CD14-positive monocyte (primary cell): ENCODE measurements around the gene EPB41L4B. TPM values are rescaled to one million over a fixed set of nuclear protein-coding genes. Genes with fewer than 3 reads are reported as not detected.
A peak's percentile ranks its signal among the peaks of the same experiment; 100 is the strongest.

Experiments
- DNase-seq, 3 donors: peaks; one replicate each; pipeline ENCODE4 v3.0.0-alpha.2; 2011 to 2022
- H2AFZ ChIP-seq: 2 replicates; pipeline ENCODE4 v1.6.0; 2012; ENCODE audit warnings: mild to moderate bottlenecking, low read depth, low read length, inconsistent platforms; ENCODE audit not compliant: insufficient read depth, poor library complexity, severe bottlenecking
- H3K27ac ChIP-seq, 2 donors: 1 replicate in 1 of 2; 2 replicates in 1 of 2; pipeline ENCODE4 v1.5.1; 2012 to 2013; ENCODE audit warnings: low read length in 2 of 2, control low read depth in 1 of 2, inconsistent platforms in 1 of 2, low read depth in 1 of 2, mild to moderate bottlenecking in 1 of 2
- H3K27me3 ChIP-seq, 2 donors: one replicate each; pipeline versions ENCODE4 v1.6.0 to v1.6.1; 2011 to 2013; ENCODE audit warnings: low read length in 2 of 2; ENCODE audit not compliant: control insufficient read depth in 2 of 2, insufficient read depth in 2 of 2
- H3K36me3 ChIP-seq, 2 donors: replicated peaks in 1 of 2; 1 replicate in 1 of 2; 2 replicates in 1 of 2; pipeline versions ENCODE4 v1.5.1 to v1.6.1; 2012 to 2013; ENCODE audit warnings: low read length in 2 of 2, control low read depth in 1 of 2, inconsistent platforms in 1 of 2, mild to moderate bottlenecking in 1 of 2; ENCODE audit not compliant: insufficient read depth in 2 of 2, control insufficient read depth in 1 of 2
- H3K4me1 ChIP-seq, 2 donors: 1 replicate in 1 of 2; 2 replicates in 1 of 2; pipeline versions ENCODE4 v1.5.1 to v1.6.1; 2012 to 2013; ENCODE audit warnings: low read length in 2 of 2, control low read depth in 1 of 2, inconsistent platforms in 1 of 2, mild to moderate bottlenecking in 1 of 2, moderate library complexity in 1 of 2; ENCODE audit not compliant: insufficient read depth in 2 of 2, control insufficient read depth in 1 of 2
- H3K4me2 ChIP-seq: replicated peaks from 2 replicates; pipeline ENCODE3; 2012; ENCODE audit warnings: low read length, moderate library complexity, mild to moderate bottlenecking; ENCODE audit not compliant: poor library complexity, severe bottlenecking; ENCODE audit errors: extremely low read depth
- H3K4me3 ChIP-seq, 3 experiments: fragments of 200-600 bp in 1 of 3; sonication (generic) in 1 of 3; replicated peaks in 1 of 3; 1 replicate in 2 of 3; 2 replicates in 1 of 3; pipeline ENCODE4 v1.5.1; 2011 to 2013; ENCODE audit warnings: low read length in 3 of 3, mild to moderate bottlenecking in 3 of 3, control low read depth in 2 of 3, low read depth in 2 of 3, inconsistent platforms in 1 of 3, moderate library complexity in 1 of 3
- H3K79me2 ChIP-seq: 2 replicates; pipeline ENCODE4 v1.6.0; 2012; ENCODE audit warnings: mild to moderate bottlenecking, control low read depth, inconsistent platforms, low read length, moderate library complexity; ENCODE audit not compliant: insufficient read depth
- H3K9ac ChIP-seq: 2 replicates; pipeline ENCODE4 v1.6.0; 2017; ENCODE audit warnings: low read length, mild to moderate bottlenecking; ENCODE audit not compliant: insufficient read depth, poor library complexity, severe bottlenecking
- H3K9me3 ChIP-seq, 2 donors: replicated peaks in 1 of 2; 1 replicate in 1 of 2; 2 replicates in 1 of 2; pipeline versions ENCODE4 v1.5.1 to v1.6.1; 2012 to 2013; ENCODE audit warnings: low read length in 2 of 2, control low read depth in 1 of 2; ENCODE audit not compliant: control insufficient read depth in 1 of 2, insufficient read depth in 1 of 2
- H4K20me1 ChIP-seq: 2 replicates; pipeline ENCODE4 v1.6.0; 2012; ENCODE audit warnings: mild to moderate bottlenecking, low read length, control low read depth, moderate library complexity; ENCODE audit not compliant: insufficient read depth
- H3K27ac Mint-ChIP-seq, 7 donors: one replicate each; pipeline ENCODE4 v1.8.0; 2020; ENCODE audit warnings: mild to moderate bottlenecking in 7 of 7, mixed read lengths in 7 of 7, moderate library complexity in 6 of 7, inconsistent platforms in 2 of 7
- H3K27me3 Mint-ChIP-seq, 3 donors: one replicate each; pipeline ENCODE4 v1.8.0; 2021 to 2022; ENCODE audit warnings: low read depth in 3 of 3, mild to moderate bottlenecking in 3 of 3, mixed read lengths in 3 of 3, moderate library complexity in 3 of 3, inconsistent platforms in 1 of 3
- H3K36me3 Mint-ChIP-seq, 2 donors: one replicate each; pipeline ENCODE4 v1.8.0; 2020; ENCODE audit warnings: mixed read lengths in 2 of 2, inconsistent platforms in 1 of 2, mild to moderate bottlenecking in 1 of 2
- H3K4me1 Mint-ChIP-seq: one replicate; pipeline ENCODE4 v1.8.0; 2020; ENCODE audit warnings: mild to moderate bottlenecking, mixed read lengths
- H3K4me3 Mint-ChIP-seq, 2 donors: one replicate each; pipeline ENCODE4 v1.8.0; 2020; ENCODE audit warnings: mild to moderate bottlenecking in 2 of 2, mixed read lengths in 2 of 2, moderate library complexity in 1 of 2
- H3K9me3 Mint-ChIP-seq, 7 donors: one replicate each; pipeline ENCODE4 v1.8.0; 2020 to 2022; ENCODE audit warnings: mixed read lengths in 7 of 7, mild to moderate bottlenecking in 6 of 7, moderate library complexity in 6 of 7, inconsistent platforms in 2 of 7
- WGBS: methylation state at CpG from one replicate; pipeline ENCODE4 v1.1.5; 2013; ENCODE audit warnings: missing lambda C conversion rate; ENCODE audit not compliant: insufficient coverage; 5-methylcytosine and 5-hydroxymethylcytosine counted together
- intact Hi-C, 2 donors: fragments of 100-400 bp; cut with micrococcal nuclease; formaldehyde crosslinking; loops; one replicate each; pipeline versions ENCODE4 v1.15.0 to v1.15.1; 2023
- polyA plus RNA-seq, 3 donors: library from polyadenylated mRNA; depleted of rRNA in 1 of 3; unstranded in 2 of 3; stranded (reverse) in 1 of 3; fragments of 300-500 nt in 2 of 3; fragments of >200 nt in 1 of 3; fragmentation: Illumina TruSeq in 2 of 3; gene quantifications; 1 replicate in 2 of 3; 2 replicates in 1 of 3; pipeline ENCODE4 v1.2.3, GENCODE V29; 2012 to 2021
- TF ChIP-seq, protein P1 (sequence below): fragments of 200-600 bp; IDR thresholded peaks from one replicate; pipeline ENCODE4 v1.8.0; 2022; ENCODE audit warnings: antibody characterized with exemption, mild to moderate bottlenecking

Gene EPB41L4B
- polyA plus RNA-seq, 3 donors: not detected

DNA sequence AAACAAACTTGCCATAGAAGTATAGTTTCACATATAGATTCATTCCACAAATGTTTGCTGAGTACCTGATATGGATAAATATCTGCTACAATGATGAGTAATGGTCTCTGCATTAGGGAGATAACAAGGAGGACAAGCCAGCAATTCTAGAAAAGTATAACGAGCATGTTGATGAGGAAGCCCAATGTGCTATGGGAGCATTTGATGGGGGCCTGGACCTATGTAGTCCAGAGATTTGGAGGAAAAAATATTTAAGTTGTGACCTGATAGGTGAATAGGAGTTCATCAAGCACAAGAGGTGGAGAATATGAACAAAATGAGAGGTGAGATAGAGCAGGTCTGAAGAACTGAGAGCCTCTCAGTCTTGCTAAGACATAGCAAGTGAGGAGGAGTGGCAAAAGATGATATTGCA lies 186.7 kb downstream of the EPB41L4B start:
- H4K20me1 ChIP-seq: no peaks in the 10 kb centered on the region
- intact Hi-C loops: no loop called here
- WGBS: 100% methylated on average over 1 of the region's 1 CpG
- H3K27ac Mint-ChIP-seq: peak overlapping the region in 1 of 7 donors; percentile 73
- H3K27me3 Mint-ChIP-seq: peaks cover 0 to 8% (median 5%) of the 10 kb centered on the region in 3 donors
- H3K4me3 ChIP-seq: no peak overlapping the region
- H3K4me1 ChIP-seq: no peaks in the 10 kb centered on the region
- H3K36me3 Mint-ChIP-seq: no peaks in the 10 kb centered on the region
- H3K27ac ChIP-seq: no peak overlapping the region
- no peaks in the 10 kb centered on the region for H3K9me3 Mint-ChIP-seq
- TF ChIP-seq, protein P1, sequence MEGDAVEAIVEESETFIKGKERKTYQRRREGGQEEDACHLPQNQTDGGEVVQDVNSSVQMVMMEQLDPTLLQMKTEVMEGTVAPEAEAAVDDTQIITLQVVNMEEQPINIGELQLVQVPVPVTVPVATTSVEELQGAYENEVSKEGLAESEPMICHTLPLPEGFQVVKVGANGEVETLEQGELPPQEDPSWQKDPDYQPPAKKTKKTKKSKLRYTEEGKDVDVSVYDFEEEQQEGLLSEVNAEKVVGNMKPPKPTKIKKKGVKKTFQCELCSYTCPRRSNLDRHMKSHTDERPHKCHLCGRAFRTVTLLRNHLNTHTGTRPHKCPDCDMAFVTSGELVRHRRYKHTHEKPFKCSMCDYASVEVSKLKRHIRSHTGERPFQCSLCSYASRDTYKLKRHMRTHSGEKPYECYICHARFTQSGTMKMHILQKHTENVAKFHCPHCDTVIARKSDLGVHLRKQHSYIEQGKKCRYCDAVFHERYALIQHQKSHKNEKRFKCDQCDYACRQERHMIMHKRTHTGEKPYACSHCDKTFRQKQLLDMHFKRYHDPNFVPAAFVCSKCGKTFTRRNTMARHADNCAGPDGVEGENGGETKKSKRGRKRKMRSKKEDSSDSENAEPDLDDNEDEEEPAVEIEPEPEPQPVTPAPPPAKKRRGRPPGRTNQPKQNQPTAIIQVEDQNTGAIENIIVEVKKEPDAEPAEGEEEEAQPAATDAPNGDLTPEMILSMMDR: no peak
- DNase-seq: no peak
- no peaks in the 10 kb centered on the region for H3K27me3 ChIP-seq
- H3K36me3 ChIP-seq: no peaks in the 10 kb centered on the region
- no peak overlapping the region for H3K4me2 ChIP-seq
- no peak overlapping the region for H2AFZ ChIP-seq
- no peak overlapping the region for H3K9ac ChIP-seq
- H3K9me3 ChIP-seq: no peaks in the 10 kb centered on the region
- no peaks in the 10 kb centered on the region for H3K4me1 Mint-ChIP-seq
- no peak overlapping the region for H3K4me3 Mint-ChIP-seq
- H3K79me2 ChIP-seq: no peaks in the 10 kb centered on the region

DNA sequence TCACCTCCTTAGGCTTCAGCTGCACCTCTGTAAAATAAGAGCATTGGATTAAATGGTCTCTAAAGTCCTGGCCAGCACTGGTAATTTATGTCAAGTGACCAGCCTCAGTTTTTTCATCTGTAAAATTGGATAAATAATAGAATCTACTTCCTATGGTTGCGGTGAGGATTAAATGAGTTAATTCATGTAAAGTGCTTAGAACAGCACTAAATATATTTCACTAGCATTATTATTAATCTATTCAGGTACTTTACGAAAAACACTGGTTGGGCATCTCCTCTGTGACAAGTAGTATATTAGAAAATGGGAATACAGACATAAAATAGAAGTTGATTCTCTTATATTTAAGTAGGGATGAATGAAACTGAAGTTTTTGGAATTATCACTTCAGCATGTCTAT lies 187.3 kb downstream of the EPB41L4B start:
- intact Hi-C loops: no loop called here
- Mint-ChIP-seq H3K27me3 (peaks cover 0 to 5% (median 5%) of the 10 kb centered on the region in 3 donors), H3K27ac (no peak overlapping the region), H3K4me3 (no peak overlapping the region), H3K4me1 (no peaks in the 10 kb centered on the region), H3K9me3 (no peaks in the 10 kb centered on the region), H3K36me3 (no peaks in the 10 kb centered on the region)
- H3K9me3 ChIP-seq: no peaks in the 10 kb centered on the region
- no peak overlapping the region for H3K27ac ChIP-seq
- H3K4me3 ChIP-seq: no peak overlapping the region
- no peak overlapping the region for H3K4me2 ChIP-seq
- no peaks in the 10 kb centered on the region for H3K27me3 ChIP-seq
- no peak for DNase-seq
- no peaks in the 10 kb centered on the region for H3K79me2 ChIP-seq
- H3K9ac ChIP-seq: no peak overlapping the region
- H3K36me3 ChIP-seq: no peaks in the 10 kb centered on the region
- TF ChIP-seq, protein P1: no peak
- WGBS: no CpG with 5 or more reads among the region's 2 CpGs
- H2AFZ ChIP-seq: no peak overlapping the region
- H4K20me1 ChIP-seq: no peaks in the 10 kb centered on the region
- H3K4me1 ChIP-seq: no peaks in the 10 kb centered on the region
